NCI-H345 treated with DMSO at 0.1 percent for 48 hours (cell line): ENCODE measurements around the gene FGF11.
A peak's percentile ranks its signal among the peaks of the same experiment; 100 is the strongest.

Source experiments
- DNase-seq: peaks from one replicate; lab custom pipeline; 2025; ENCODE audit not compliant: unreplicated experiment; lab: John Stamatoyannopoulos, UW

The FGF11 gene

GRCh38 chr17:7429722-7430121 is 9.6 kb upstream of the FGF11 start:
- no peak for DNase-seq

- no peak for DNase-seq
Measured at GRCh38 chr17:7431231-7431630, 8.1 kb upstream of the FGF11 start.

- no peak for DNase-seq
Measured at GRCh38 chr17:7432296-7432695, 7.0 kb upstream of the FGF11 start.

GRCh38 chr17:7435676-7436555 is 3.4 kb upstream of the FGF11 start:
- DNase-seq = peak; percentile 35

- peak; percentile 59 for DNase-seq
Measured at GRCh38 chr17:7436556-7437368, 2.5 kb upstream of the FGF11 start.

- no peak for DNase-seq
Measured at GRCh38 chr17:7437369-7437863, 1.9 kb upstream of the FGF11 start.

GRCh38 chr17:7437950-7438614 is 1.2 kb upstream of the FGF11 start:
- DNase-seq = no peak

- DNase-seq = no peak
Measured at GRCh38 chr17:7438656-7439460, 454 bp upstream of the FGF11 start.

- DNase-seq = peak; percentile 5
Measured at GRCh38 chr17:7440113-7440833, 961 bp downstream of the FGF11 start.

- no peak for DNase-seq
Measured at GRCh38 chr17:7440834-7441195, 1.5 kb downstream of the FGF11 start.

GRCh38 chr17:7441266-7441665 is 2.0 kb downstream of the FGF11 start:
- no peak for DNase-seq

GRCh38 chr17:7442142-7442541 is 2.8 kb downstream of the FGF11 start:
- DNase-seq = no peak

- no peak for DNase-seq
Measured at GRCh38 chr17:7443499-7444485, 4.5 kb downstream of the FGF11 start.

- no peak for DNase-seq
Measured at GRCh38 chr17:7444682-7445618, 5.6 kb downstream of the FGF11 start, which contains the start of gene CHRNB1. Gene CHRNB1, plus strand, starts transcription at chr17:7445061. Its CDS starts 67 bp downstream, at chr17:7445128.

GRCh38 chr17:7445619-7445968 is 6.3 kb downstream of the FGF11 start:
- DNase-seq = no peak

- no peak for DNase-seq
Measured at GRCh38 chr17:7448461-7448860, 9.1 kb downstream of the FGF11 start.

GRCh38 chr17:7459961-7460545 is 20.7 kb downstream of the FGF11 start:
- no peak for DNase-seq
